VCaP (cell line): ENCODE data around the gene IARS2.

Experiments
- H3K27ac ChIP-seq: fragments of 450-650 bp; 2 replicates; pipeline ENCODE4 v1.5.1; 2017
- TF ChIP-seq, protein P1 (sequence below): fragments of 450-650 bp; conservative IDR thresholded peaks from 2 replicates; pipeline ENCODE4 v1.5.1; 2017; ENCODE audit warnings: mild to moderate bottlenecking, moderate library complexity

IARS2 gene

GRCh38 chr1:220170836-220171526, 77.0 kb downstream of the IARS2 start:
- TF ChIP-seq, protein P1, sequence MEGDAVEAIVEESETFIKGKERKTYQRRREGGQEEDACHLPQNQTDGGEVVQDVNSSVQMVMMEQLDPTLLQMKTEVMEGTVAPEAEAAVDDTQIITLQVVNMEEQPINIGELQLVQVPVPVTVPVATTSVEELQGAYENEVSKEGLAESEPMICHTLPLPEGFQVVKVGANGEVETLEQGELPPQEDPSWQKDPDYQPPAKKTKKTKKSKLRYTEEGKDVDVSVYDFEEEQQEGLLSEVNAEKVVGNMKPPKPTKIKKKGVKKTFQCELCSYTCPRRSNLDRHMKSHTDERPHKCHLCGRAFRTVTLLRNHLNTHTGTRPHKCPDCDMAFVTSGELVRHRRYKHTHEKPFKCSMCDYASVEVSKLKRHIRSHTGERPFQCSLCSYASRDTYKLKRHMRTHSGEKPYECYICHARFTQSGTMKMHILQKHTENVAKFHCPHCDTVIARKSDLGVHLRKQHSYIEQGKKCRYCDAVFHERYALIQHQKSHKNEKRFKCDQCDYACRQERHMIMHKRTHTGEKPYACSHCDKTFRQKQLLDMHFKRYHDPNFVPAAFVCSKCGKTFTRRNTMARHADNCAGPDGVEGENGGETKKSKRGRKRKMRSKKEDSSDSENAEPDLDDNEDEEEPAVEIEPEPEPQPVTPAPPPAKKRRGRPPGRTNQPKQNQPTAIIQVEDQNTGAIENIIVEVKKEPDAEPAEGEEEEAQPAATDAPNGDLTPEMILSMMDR = no peak
- no peak overlapping the region for H3K27ac ChIP-seq

DNA sequence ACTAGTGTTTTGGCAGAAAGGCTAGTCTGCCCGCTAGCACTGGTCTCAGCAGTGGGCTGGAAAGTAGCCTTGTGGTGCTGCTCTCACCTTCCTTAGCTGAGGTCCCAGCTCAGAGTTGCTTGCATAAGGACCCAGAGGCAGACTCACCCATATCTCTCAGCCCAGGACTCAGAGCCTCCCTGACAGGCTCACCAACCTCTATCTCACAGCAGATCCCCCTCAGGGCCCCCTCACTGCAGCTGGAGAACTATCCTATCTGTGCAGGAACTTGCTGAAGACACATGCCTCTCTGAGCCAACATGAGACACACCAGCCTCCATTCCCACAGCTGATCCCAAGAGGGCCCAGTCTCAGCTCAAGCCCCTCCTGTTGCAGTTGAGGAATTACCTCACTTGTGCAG, 82.6 kb downstream of the IARS2 start:
- TF ChIP-seq, protein P1 = no peak

DNA sequence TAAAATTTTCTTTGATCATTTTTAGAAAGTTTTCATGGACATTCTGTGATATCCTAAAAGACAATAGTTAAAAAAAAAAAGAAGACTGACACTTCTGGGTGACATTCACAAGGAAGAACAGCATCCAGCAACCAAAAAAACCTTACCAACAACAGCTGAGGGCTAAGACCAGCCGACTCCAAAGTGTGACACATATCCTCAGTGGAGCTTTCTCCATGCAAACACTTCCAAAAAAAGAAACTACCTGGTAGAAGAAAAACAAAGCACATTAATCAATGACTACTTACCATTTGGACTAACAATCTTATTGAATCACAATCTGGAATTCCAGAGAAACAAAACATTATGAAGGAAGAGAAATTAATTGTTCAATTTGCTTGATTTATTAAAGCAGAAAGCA, 88.2 kb downstream of the IARS2 start:
- TF ChIP-seq, protein P1 = no peak
- H3K27ac ChIP-seq = no peak overlapping the region

More for the DNA sequence above, 82.6 kb downstream of the IARS2 start:
- no peak overlapping the region for H3K27ac ChIP-seq

- TF ChIP-seq, protein P1 = no peak
- no peak overlapping the region for H3K27ac ChIP-seq
These were observed 88.7 kb downstream of the IARS2 start for GRCh38 chr1:220182656-220183055.

- TF ChIP-seq, protein P1 = no peak
- H3K27ac ChIP-seq = no peak overlapping the region
These were observed 90.6 kb downstream of the IARS2 start for GRCh38 chr1:220184506-220184905.

GRCh38 chr1:220186752-220187151, 92.8 kb downstream of the IARS2 start:
- H3K27ac ChIP-seq = no peak overlapping the region
- TF ChIP-seq, protein P1 = no peak

- TF ChIP-seq, protein P1 = no peak
- no peak overlapping the region for H3K27ac ChIP-seq
These were observed 94.6 kb downstream of the IARS2 start for GRCh38 chr1:220188538-220188937.
